Ovary (tissue), 9 donors: ENCODE measurements around the gene SLC36A4. TPM values are rescaled to one million over a fixed set of nuclear protein-coding genes. Genes with fewer than 3 reads are reported as not detected.

ENCODE experiments used
- DNase-seq, 5 donors: peaks; one replicate each; pipeline ENCODE4 v3.0.0-alpha.2; 2019 to 2020
- H3K27ac ChIP-seq, 2 donors: fragments of 200-600 bp; one replicate each; pipeline versions ENCODE4 v1.5.1 to v1.8.0; 2019 to 2022
- H3K27me3 ChIP-seq: fragments of 200-600 bp; one replicate; pipeline ENCODE4 v1.8.0; 2022
- H3K36me3 ChIP-seq: fragments of 200-600 bp; sonication (generic); one replicate; pipeline ENCODE4 v1.5.1; 2019
- H3K4me1 ChIP-seq: one replicate; pipeline ENCODE4 v1.8.1; 2013; ENCODE audit warnings: mild to moderate bottlenecking, moderate library complexity; ENCODE audit not compliant: insufficient read depth
- H3K4me3 ChIP-seq: fragments of 200-600 bp; sonication (generic); one replicate; pipeline ENCODE4 v1.5.1; 2017
- H3K9me3 ChIP-seq, 2 donors: fragments of 200-600 bp in 1 of 2; sonication (generic) in 1 of 2; one replicate each; pipeline versions ENCODE4 v1.5.1 to v1.8.1; 2013 to 2019; ENCODE audit warnings: mild to moderate bottlenecking in 1 of 2, moderate library complexity in 1 of 2
- EP300 ChIP-seq: sonication (generic); formaldehyde crosslinking; IDR thresholded peaks from one replicate; pipeline ENCODE4 v1.6.1; 2017; ENCODE audit warnings: antibody characterized with exemption
- POLR2A ChIP-seq: fragments of 450-650 bp; IDR thresholded peaks from one replicate; pipeline ENCODE4 v1.6.1; 2017; ENCODE audit warnings: antibody characterized with exemption, mild to moderate bottlenecking, moderate library complexity
- WGBS, 3 donors: extraction: QIAGEN DNeasy Blood & Tissue Kit in 1 of 3; methylation state at CpG; one replicate each; pipeline versions ENCODE4 v1.1.5 to v1.1.7; 2013 to 2017; 5-methylcytosine and 5-hydroxymethylcytosine counted together
- intact Hi-C, 4 donors: fragments of 100-400 bp; cut with DNase I; formaldehyde crosslinking; loops; one replicate each; pipeline versions ENCODE4 v1.11.0 to v1.15.1; 2022 to 2023
- polyA plus RNA-seq, 2 donors: library from polyadenylated mRNA; stranded (reverse); fragments of 200-250 nt in 1 of 2; fragments of 350-450 nt in 1 of 2; fragmentation: Illumina TruSeq in 1 of 2; extraction: RNeasy Lipid Tissue Mini Kit (QIAGEN cat#74804) in 1 of 2; gene quantifications; one replicate each; pipeline ENCODE4 v1.2.3, GENCODE V29; 2013 to 2014
- total RNA-seq, 7 donors: library from RNA; depleted of rRNA in 2 of 7; stranded (reverse); fragments of >200 nt in 2 of 7; fragmentation: NEBNext Ultra II Directional in 3 of 7; extraction: Animal tissue kit (Norgen Biotek cat#: 25700) in 3 of 7; gene quantifications; one replicate each; pipeline versions ENCODE4 v1.1.0 to v1.2.4, GENCODE V29; 2016 to 2023
- TF ChIP-seq, protein P1 (sequence below), 3 donors: fragments of 450-650 bp in 2 of 3; fragments of 200-600 bp in 1 of 3; IDR thresholded peaks; one replicate each; pipeline versions ENCODE4 v1.5.1 to v1.8.0; 2016 to 2022; ENCODE audit warnings: antibody characterized with exemption in 3 of 3, mild to moderate bottlenecking in 1 of 3
- donor health status: DM: no; HTN: no; CAD: no; lungs with moderate emphysema.
- donor health status: DM: no; HTN: no; CAD: no.
- donor health status: Bipolar disorder and iron deficiency.
- donor health status: DM: yes; HTN: yes; CAD: no.
- donor health status: DM: no; HTN: no; CAD: no.
- donor health status: DM: yes; HTN: yes; CAD: no.

The SLC36A4 gene
- total and polyA plus RNA-seq, 9 donors, result 6.4 to 23.9 (median 13.8) TPM

- Histone ChIP-seq H3K9me3 (no peaks in the 10 kb centered on the region), H3K4me3 (no peak overlapping the region), H3K27ac (no peak overlapping the region), H3K4me1 (no peaks in the 10 kb centered on the region), H3K36me3 (no peaks in the 10 kb centered on the region), H3K27me3 (no peaks in the 10 kb centered on the region)
- 42 to 53% (median 53%) methylated on average over 2 of the region's 2 CpGs for WGBS, 3 donors
- intact Hi-C loops, result no loop called here
- DNase-seq, result no peak
- TF ChIP-seq POLR2A (no peak), EP300 (no peak)
- TF ChIP-seq, protein P1, sequence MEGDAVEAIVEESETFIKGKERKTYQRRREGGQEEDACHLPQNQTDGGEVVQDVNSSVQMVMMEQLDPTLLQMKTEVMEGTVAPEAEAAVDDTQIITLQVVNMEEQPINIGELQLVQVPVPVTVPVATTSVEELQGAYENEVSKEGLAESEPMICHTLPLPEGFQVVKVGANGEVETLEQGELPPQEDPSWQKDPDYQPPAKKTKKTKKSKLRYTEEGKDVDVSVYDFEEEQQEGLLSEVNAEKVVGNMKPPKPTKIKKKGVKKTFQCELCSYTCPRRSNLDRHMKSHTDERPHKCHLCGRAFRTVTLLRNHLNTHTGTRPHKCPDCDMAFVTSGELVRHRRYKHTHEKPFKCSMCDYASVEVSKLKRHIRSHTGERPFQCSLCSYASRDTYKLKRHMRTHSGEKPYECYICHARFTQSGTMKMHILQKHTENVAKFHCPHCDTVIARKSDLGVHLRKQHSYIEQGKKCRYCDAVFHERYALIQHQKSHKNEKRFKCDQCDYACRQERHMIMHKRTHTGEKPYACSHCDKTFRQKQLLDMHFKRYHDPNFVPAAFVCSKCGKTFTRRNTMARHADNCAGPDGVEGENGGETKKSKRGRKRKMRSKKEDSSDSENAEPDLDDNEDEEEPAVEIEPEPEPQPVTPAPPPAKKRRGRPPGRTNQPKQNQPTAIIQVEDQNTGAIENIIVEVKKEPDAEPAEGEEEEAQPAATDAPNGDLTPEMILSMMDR (IDR thresholded peaks at IDR 0.05), result no peak
Measured at GRCh38 chr11:93131709-93132108, 66.1 kb downstream of the SLC36A4 start.

DNA sequence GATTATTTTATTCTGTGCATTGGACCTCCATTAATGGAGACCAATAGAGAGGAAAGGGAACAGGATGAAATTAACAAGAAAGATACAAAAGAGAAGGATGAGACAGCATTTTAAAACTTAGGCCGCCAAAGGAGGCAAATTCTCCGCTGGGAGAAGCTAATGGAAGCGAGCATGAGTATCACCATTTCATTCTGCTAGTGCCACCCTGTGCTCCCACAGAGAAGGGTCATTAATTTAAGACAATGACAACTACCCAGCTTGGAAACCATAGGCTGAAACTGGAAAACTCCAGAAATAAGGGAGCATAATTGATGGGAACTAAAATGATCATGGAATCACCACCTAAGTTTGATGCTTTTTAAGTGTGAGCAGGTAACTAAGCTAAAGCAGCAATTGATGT is 69.2 kb downstream of the SLC36A4 start:
- Histone ChIP-seq H3K36me3 (no peaks in the 10 kb centered on the region), H3K4me3 (no peak overlapping the region), H3K27me3 (no peaks in the 10 kb centered on the region), H3K27ac (no peak overlapping the region), H3K4me1 (no peaks in the 10 kb centered on the region), H3K9me3 (no peaks in the 10 kb centered on the region)
- intact Hi-C loops, result no loop called here
- TF ChIP-seq POLR2A (no peak), EP300 (no peak)
- TF ChIP-seq, protein P1 (IDR thresholded peaks at IDR 0.05), result no peak
- DNase-seq, result no peak
- WGBS, 3 donors, result 92 to 96% (median 92%) methylated on average over 3 of the region's 3 CpGs

DNA sequence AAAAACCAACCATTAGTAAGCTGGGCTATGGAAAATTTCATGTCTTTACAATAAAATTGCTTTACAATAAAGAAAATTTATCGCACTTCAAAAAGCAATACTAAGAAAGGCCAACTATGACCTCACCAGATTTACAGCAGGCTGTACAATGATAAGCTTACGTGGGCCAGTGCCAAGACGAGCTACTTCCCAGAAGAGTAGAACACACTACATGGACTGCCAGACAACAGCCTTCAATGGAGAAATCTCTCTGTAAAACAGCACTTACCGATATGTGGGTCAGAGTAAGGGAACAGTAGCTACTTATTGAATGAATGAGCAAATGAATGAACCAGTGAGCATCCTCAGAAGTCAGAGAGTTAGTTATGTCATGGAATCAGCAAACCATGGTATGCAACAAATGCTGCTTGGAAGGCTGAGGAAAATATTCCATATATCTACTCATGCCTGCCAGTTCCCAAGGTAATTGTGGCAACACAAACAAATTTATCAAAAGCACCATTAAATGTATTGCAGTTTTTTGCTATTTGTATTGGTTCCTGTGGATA is 74.4 kb downstream of the SLC36A4 start:
- no peaks in the 10 kb centered on the region for H3K27me3 ChIP-seq
- intact Hi-C loops, result no loop called here
- no peak overlapping the region for H3K27ac ChIP-seq
- no peak overlapping the region for H3K4me3 ChIP-seq
- H3K9me3 ChIP-seq, result no peaks in the 10 kb centered on the region
- H3K4me1 ChIP-seq, result no peaks in the 10 kb centered on the region
- H3K36me3 ChIP-seq, result no peaks in the 10 kb centered on the region
- TF ChIP-seq POLR2A (no peak), EP300 (no peak)
- TF ChIP-seq, protein P1 (IDR thresholded peaks at IDR 0.05), result no peak
- DNase-seq, result no peak
- 38 to 50% (median 47%) methylated on average over 4 of the region's 4 CpGs for WGBS, 3 donors

DNA sequence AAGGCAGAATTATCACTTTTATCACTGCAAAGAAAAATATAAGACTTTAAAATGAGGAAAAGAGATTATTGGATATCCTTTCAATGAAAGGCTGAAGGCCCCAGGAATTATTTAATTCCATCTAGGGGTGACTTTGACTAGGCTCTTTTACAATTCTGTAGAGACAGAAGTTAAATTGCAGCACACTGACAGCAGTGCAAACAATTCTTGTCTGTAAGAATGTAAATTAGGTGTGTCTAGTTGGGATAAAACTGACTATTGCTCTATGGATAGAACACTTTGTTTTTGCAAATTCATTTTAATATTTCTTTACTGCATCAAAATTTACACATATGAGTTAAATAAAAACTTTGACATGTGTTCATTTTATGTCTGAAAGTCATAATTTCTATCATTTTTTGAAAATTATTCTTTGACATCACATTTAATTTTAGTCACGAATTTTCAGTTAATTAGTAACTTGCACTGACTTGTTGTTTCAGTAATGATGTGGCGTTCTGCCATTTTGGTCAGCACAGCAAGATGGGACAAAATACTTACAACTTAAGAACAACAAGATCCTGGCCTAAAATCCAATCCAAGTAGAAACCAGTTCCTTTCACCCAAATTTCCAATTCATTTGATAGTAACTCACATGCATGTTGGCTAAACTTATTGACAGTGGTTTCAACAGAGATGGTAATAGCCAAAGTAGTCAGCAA is 75.1 kb downstream of the SLC36A4 start:
- Histone ChIP-seq H3K4me1 (no peaks in the 10 kb centered on the region), H3K27ac (no peak overlapping the region), H3K4me3 (no peak overlapping the region), H3K36me3 (no peaks in the 10 kb centered on the region), H3K27me3 (no peaks in the 10 kb centered on the region), H3K9me3 (no peaks in the 10 kb centered on the region)
- TF ChIP-seq, protein P1 (IDR thresholded peaks at IDR 0.05), result no peak
- TF ChIP-seq EP300 (no peak), POLR2A (no peak)
- no peak for DNase-seq
- intact Hi-C loops, result no loop called here
- WGBS, 3 donors, result 75 to 91% (median 82%) methylated on average over 2 of the region's 2 CpGs
